CD14-positive monocyte (primary cell): Measurements from ENCODE around the gene AEBP2. TPM values are rescaled to one million over a fixed set of nuclear protein-coding genes. Genes with fewer than 3 reads are reported as not detected.

ENCODE experiments used
- DNase-seq, 3 donors: peaks; one replicate each; pipeline ENCODE4 v3.0.0-alpha.2; 2011 to 2022
- H2AFZ ChIP-seq: 2 replicates; pipeline ENCODE4 v1.6.0; 2012; ENCODE audit warnings: mild to moderate bottlenecking, low read depth, low read length, inconsistent platforms; ENCODE audit not compliant: insufficient read depth, poor library complexity, severe bottlenecking
- H3K27ac ChIP-seq, 2 donors: 1 replicate in 1 of 2; 2 replicates in 1 of 2; pipeline ENCODE4 v1.5.1; 2012 to 2013; ENCODE audit warnings: low read length in 2 of 2, control low read depth in 1 of 2, inconsistent platforms in 1 of 2, low read depth in 1 of 2, mild to moderate bottlenecking in 1 of 2
- H3K27me3 ChIP-seq, 2 donors: one replicate each; pipeline versions ENCODE4 v1.6.0 to v1.6.1; 2011 to 2013; ENCODE audit warnings: low read length in 2 of 2; ENCODE audit not compliant: control insufficient read depth in 2 of 2, insufficient read depth in 2 of 2
- H3K36me3 ChIP-seq, 2 donors: replicated peaks in 1 of 2; 1 replicate in 1 of 2; 2 replicates in 1 of 2; pipeline versions ENCODE4 v1.5.1 to v1.6.1; 2012 to 2013; ENCODE audit warnings: low read length in 2 of 2, control low read depth in 1 of 2, inconsistent platforms in 1 of 2, mild to moderate bottlenecking in 1 of 2; ENCODE audit not compliant: insufficient read depth in 2 of 2, control insufficient read depth in 1 of 2
- H3K4me1 ChIP-seq, 2 donors: 1 replicate in 1 of 2; 2 replicates in 1 of 2; pipeline versions ENCODE4 v1.5.1 to v1.6.1; 2012 to 2013; ENCODE audit warnings: low read length in 2 of 2, control low read depth in 1 of 2, inconsistent platforms in 1 of 2, mild to moderate bottlenecking in 1 of 2, moderate library complexity in 1 of 2; ENCODE audit not compliant: insufficient read depth in 2 of 2, control insufficient read depth in 1 of 2
- H3K4me2 ChIP-seq: replicated peaks from 2 replicates; pipeline ENCODE3; 2012; ENCODE audit warnings: low read length, moderate library complexity, mild to moderate bottlenecking; ENCODE audit not compliant: poor library complexity, severe bottlenecking; ENCODE audit errors: extremely low read depth
- H3K4me3 ChIP-seq, 3 experiments: fragments of 200-600 bp in 1 of 3; sonication (generic) in 1 of 3; replicated peaks in 1 of 3; 1 replicate in 2 of 3; 2 replicates in 1 of 3; pipeline ENCODE4 v1.5.1; 2011 to 2013; ENCODE audit warnings: low read length in 3 of 3, mild to moderate bottlenecking in 3 of 3, control low read depth in 2 of 3, low read depth in 2 of 3, inconsistent platforms in 1 of 3, moderate library complexity in 1 of 3
- H3K79me2 ChIP-seq: 2 replicates; pipeline ENCODE4 v1.6.0; 2012; ENCODE audit warnings: mild to moderate bottlenecking, control low read depth, inconsistent platforms, low read length, moderate library complexity; ENCODE audit not compliant: insufficient read depth
- H3K9ac ChIP-seq: 2 replicates; pipeline ENCODE4 v1.6.0; 2017; ENCODE audit warnings: low read length, mild to moderate bottlenecking; ENCODE audit not compliant: insufficient read depth, poor library complexity, severe bottlenecking
- H3K9me3 ChIP-seq, 2 donors: replicated peaks in 1 of 2; 1 replicate in 1 of 2; 2 replicates in 1 of 2; pipeline versions ENCODE4 v1.5.1 to v1.6.1; 2012 to 2013; ENCODE audit warnings: low read length in 2 of 2, control low read depth in 1 of 2; ENCODE audit not compliant: control insufficient read depth in 1 of 2, insufficient read depth in 1 of 2
- H4K20me1 ChIP-seq: 2 replicates; pipeline ENCODE4 v1.6.0; 2012; ENCODE audit warnings: mild to moderate bottlenecking, low read length, control low read depth, moderate library complexity; ENCODE audit not compliant: insufficient read depth
- H3K27ac Mint-ChIP-seq, 7 donors: one replicate each; pipeline ENCODE4 v1.8.0; 2020; ENCODE audit warnings: mild to moderate bottlenecking in 7 of 7, mixed read lengths in 7 of 7, moderate library complexity in 6 of 7, inconsistent platforms in 2 of 7
- H3K27me3 Mint-ChIP-seq, 3 donors: one replicate each; pipeline ENCODE4 v1.8.0; 2021 to 2022; ENCODE audit warnings: low read depth in 3 of 3, mild to moderate bottlenecking in 3 of 3, mixed read lengths in 3 of 3, moderate library complexity in 3 of 3, inconsistent platforms in 1 of 3
- H3K36me3 Mint-ChIP-seq, 2 donors: one replicate each; pipeline ENCODE4 v1.8.0; 2020; ENCODE audit warnings: mixed read lengths in 2 of 2, inconsistent platforms in 1 of 2, mild to moderate bottlenecking in 1 of 2
- H3K4me1 Mint-ChIP-seq: one replicate; pipeline ENCODE4 v1.8.0; 2020; ENCODE audit warnings: mild to moderate bottlenecking, mixed read lengths
- H3K4me3 Mint-ChIP-seq, 2 donors: one replicate each; pipeline ENCODE4 v1.8.0; 2020; ENCODE audit warnings: mild to moderate bottlenecking in 2 of 2, mixed read lengths in 2 of 2, moderate library complexity in 1 of 2
- H3K9me3 Mint-ChIP-seq, 7 donors: one replicate each; pipeline ENCODE4 v1.8.0; 2020 to 2022; ENCODE audit warnings: mixed read lengths in 7 of 7, mild to moderate bottlenecking in 6 of 7, moderate library complexity in 6 of 7, inconsistent platforms in 2 of 7
- CTCF ChIP-seq: fragments of 200-600 bp; IDR thresholded peaks from one replicate; pipeline ENCODE4 v1.8.0; 2022; ENCODE audit warnings: antibody characterized with exemption, mild to moderate bottlenecking
- WGBS: methylation state at CpG from one replicate; pipeline ENCODE4 v1.1.5; 2013; ENCODE audit warnings: missing lambda C conversion rate; ENCODE audit not compliant: insufficient coverage; 5-methylcytosine and 5-hydroxymethylcytosine counted together
- intact Hi-C, 2 donors: fragments of 100-400 bp; cut with micrococcal nuclease; formaldehyde crosslinking; loops; one replicate each; pipeline versions ENCODE4 v1.15.0 to v1.15.1; 2023
- polyA plus RNA-seq, 3 donors: library from polyadenylated mRNA; depleted of rRNA in 1 of 3; unstranded in 2 of 3; stranded (reverse) in 1 of 3; fragments of 300-500 nt in 2 of 3; fragments of >200 nt in 1 of 3; fragmentation: Illumina TruSeq in 2 of 3; gene quantifications; 1 replicate in 2 of 3; 2 replicates in 1 of 3; pipeline ENCODE4 v1.2.3, GENCODE V29; 2012 to 2021

AEBP2 gene
- polyA plus RNA-seq, 3 donors = 3.0 to 8.0 (median 4.4) TPM

- Histone ChIP-seq H3K4me3 (no peak overlapping the region), H3K4me2 (no peak overlapping the region), H2AFZ (no peak overlapping the region), H4K20me1 (peaks cover 19% of the 10 kb centered on the region), H3K27ac (no peak overlapping the region), H3K79me2 (peaks cover 19% of the 10 kb centered on the region), H3K36me3 (peaks cover 30 to 56% of the 10 kb centered on the region in 2 donors), H3K27me3 (no peaks in the 10 kb centered on the region), H3K4me1 (no peaks in the 10 kb centered on the region), H3K9ac (no peak overlapping the region), H3K9me3 (no peaks in the 10 kb centered on the region)
- no peaks in the 10 kb centered on the region for H3K27me3 Mint-ChIP-seq
- no CpG with 5 or more reads among the region's 5 CpGs for WGBS
- H3K27ac Mint-ChIP-seq = no peak overlapping the region
- peaks cover 41 to 64% of the 10 kb centered on the region in 2 donors for H3K36me3 Mint-ChIP-seq
- DNase-seq = no peak
- no peak overlapping the region for H3K4me3 Mint-ChIP-seq
- H3K4me1 Mint-ChIP-seq = no peaks in the 10 kb centered on the region
- no peak for TF ChIP-seq CTCF
- peaks cover 0 to 2% (median 0%) of the 10 kb centered on the region in 7 donors for H3K9me3 Mint-ChIP-seq
- intact Hi-C loops = no loop called here
Measured at GRCh38 chr12:19496219-19496878, 57.1 kb downstream of the AEBP2 start.

GRCh38 chr12:19498099-19498498 is 58.8 kb downstream of the AEBP2 start:
- Mint-ChIP-seq H3K4me1 (no peaks in the 10 kb centered on the region), H3K4me3 (no peak overlapping the region)
- WGBS = no CpG with 5 or more reads among the region's 2 CpGs

More at GRCh38 chr12:19498099-19498498, 58.8 kb downstream of the AEBP2 start:
- no peak for DNase-seq
- H3K9me3 Mint-ChIP-seq = peaks cover 0 to 2% (median 0%) of the 10 kb centered on the region in 7 donors
- peaks cover 10% of the 10 kb centered on the region for H4K20me1 ChIP-seq
- H3K27me3 ChIP-seq = no peaks in the 10 kb centered on the region
- H3K9me3 ChIP-seq = no peaks in the 10 kb centered on the region
- no peak for TF ChIP-seq CTCF
- no peak overlapping the region for H2AFZ ChIP-seq
- H3K4me2 ChIP-seq = no peak overlapping the region
- peaks cover 49 to 77% of the 10 kb centered on the region in 2 donors for H3K36me3 Mint-ChIP-seq
- H3K27ac ChIP-seq = no peak overlapping the region
- H3K27me3 Mint-ChIP-seq = no peaks in the 10 kb centered on the region
- peaks cover 21% of the 10 kb centered on the region for H3K79me2 ChIP-seq
- no peak overlapping the region for H3K9ac ChIP-seq
- H3K4me1 ChIP-seq = no peaks in the 10 kb centered on the region
- no peak overlapping the region for H3K4me3 ChIP-seq
- intact Hi-C loops = no loop called here
- H3K36me3 ChIP-seq = peaks cover 33 to 66% of the 10 kb centered on the region in 2 donors
- no peak overlapping the region for H3K27ac Mint-ChIP-seq
